C1 segment of cervical spinal cord (tissue), 14 donors: ENCODE measurements around the gene TNNT3.
"Not testable (repeated sequence)": the region's sequence is repeated elsewhere in the genome, so short reads cannot be mapped to it uniquely, and the experiment has no call there.

Source experiments
- DNase-seq, 14 donors: peaks; one replicate each; lab custom pipeline; 2025; lab: John Stamatoyannopoulos, UW

Gene TNNT3

GRCh38 chr11:1934335-1935155 lies 15.0 kb downstream of the TNNT3 start:
- DNase-seq: no peak

GRCh38 chr11:1935156-1936071 lies 15.9 kb downstream of the TNNT3 start:
- no peak for DNase-seq

- DNase-seq: no peak
These were observed 16.7 kb downstream of the TNNT3 start for GRCh38 chr11:1936072-1936780.

GRCh38 chr11:1936781-1937615 lies 17.5 kb downstream of the TNNT3 start:
- DNase-seq: no peak

GRCh38 chr11:1937616-1938342 lies 18.3 kb downstream of the TNNT3 start:
- no peak for DNase-seq

GRCh38 chr11:1938343-1939005 lies 19.0 kb downstream of the TNNT3 start:
- DNase-seq: no peak

- DNase-seq: no peak
These were observed 19.6 kb downstream of the TNNT3 start for GRCh38 chr11:1939006-1939625.

- not testable (repeated sequence) for DNase-seq
These were observed 20.3 kb downstream of the TNNT3 start for GRCh38 chr11:1939788-1940187.

GRCh38 chr11:1942558-1943260 lies 23.2 kb downstream of the TNNT3 start:
- DNase-seq: no peak

- no peak for DNase-seq
These were observed 24.1 kb downstream of the TNNT3 start for GRCh38 chr11:1943576-1943975.

- no peak for DNase-seq
These were observed 24.5 kb downstream of the TNNT3 start for GRCh38 chr11:1943977-1944376.

- DNase-seq: no peak
These were observed 27.4 kb downstream of the TNNT3 start, which contains the start of gene MRPL23 for GRCh38 chr11:1946812-1947484. MRPL23 (plus strand) TSS chr11:1947332; CDS start chr11:1947363, 31 bp downstream.

GRCh38 chr11:1947592-1948237 lies 28.2 kb downstream of the TNNT3 start:
- no peak for DNase-seq

- DNase-seq: no peak
These were observed 28.9 kb downstream of the TNNT3 start for GRCh38 chr11:1948389-1948788.

- DNase-seq: no peak
These were observed 29.8 kb downstream of the TNNT3 start for GRCh38 chr11:1949302-1949701.

- DNase-seq: no peak
These were observed 30.4 kb downstream of the TNNT3 start for GRCh38 chr11:1949922-1950321.

GRCh38 chr11:1952806-1953482 lies 33.4 kb downstream of the TNNT3 start:
- no peak for DNase-seq
